ENCODE data around the gene TNRC6B.

Gene TNRC6B

GRCh38 chr22:40234658-40235057, 56.9 kb downstream of the TNRC6B start:
- TF ChIP-seq CTCF (IDR thresholded peaks at IDR 0.05; ENCODE audit: control insufficient read depth, extremely low read depth, insufficient read depth), result no peak
- no peak for DNase-seq (ENCODE audit: low read depth)
- H3K4me3 ChIP-seq (ENCODE audit: low read depth, low read length), result no peak overlapping the region

GRCh38 chr22:40235308-40235707, 57.6 kb downstream of the TNRC6B start:
- no peak for TF ChIP-seq CTCF (IDR thresholded peaks at IDR 0.05; ENCODE audit: control insufficient read depth, extremely low read depth, insufficient read depth)
- no peak for DNase-seq (ENCODE audit: low read depth)
- no peak overlapping the region for H3K4me3 ChIP-seq (ENCODE audit: low read depth, low read length)

GRCh38 chr22:40236131-40236665, 58.5 kb downstream of the TNRC6B start:
- no peak for DNase-seq (ENCODE audit: low read depth)
- no peak overlapping the region for H3K4me3 ChIP-seq (ENCODE audit: low read depth, low read length)
- TF ChIP-seq CTCF (IDR thresholded peaks at IDR 0.05; ENCODE audit: control insufficient read depth, extremely low read depth, insufficient read depth), result no peak

- DNase-seq (ENCODE audit: low read depth), result no peak
These were observed 59.5 kb downstream of the TNRC6B start for GRCh38 chr22:40237241-40237640.

GRCh38 chr22:40237788-40238424, 60.2 kb downstream of the TNRC6B start:
- H3K4me3 ChIP-seq (ENCODE audit: low read depth, low read length), result no peak overlapping the region
- TF ChIP-seq CTCF (IDR thresholded peaks at IDR 0.05; ENCODE audit: control insufficient read depth, extremely low read depth, insufficient read depth), result no peak
- no peak for DNase-seq (ENCODE audit: low read depth)

More at GRCh38 chr22:40237241-40237640, 59.5 kb downstream of the TNRC6B start:
- TF ChIP-seq CTCF (IDR thresholded peaks at IDR 0.05; ENCODE audit: control insufficient read depth, extremely low read depth, insufficient read depth), result no peak
- H3K4me3 ChIP-seq (ENCODE audit: low read depth, low read length), result no peak overlapping the region

- H3K4me3 ChIP-seq (ENCODE audit: low read depth, low read length), result no peak overlapping the region
- DNase-seq (ENCODE audit: low read depth), result no peak
- no peak for TF ChIP-seq CTCF (IDR thresholded peaks at IDR 0.05; ENCODE audit: control insufficient read depth, extremely low read depth, insufficient read depth)
These were observed 61.0 kb downstream of the TNRC6B start for GRCh38 chr22:40238425-40239344.
